Measurements from ENCODE around the gene MCUR1. TPM values are rescaled to one million over a fixed set of nuclear protein-coding genes. Genes with fewer than 3 reads are reported as not detected.

Gene MCUR1
- total and polyA plus RNA-seq, 2 of the 13 experiments (the other 11 are each of a cell fraction or from before 2014, with no cell fraction given), result 8.0 to 29.6 TPM

DNA sequence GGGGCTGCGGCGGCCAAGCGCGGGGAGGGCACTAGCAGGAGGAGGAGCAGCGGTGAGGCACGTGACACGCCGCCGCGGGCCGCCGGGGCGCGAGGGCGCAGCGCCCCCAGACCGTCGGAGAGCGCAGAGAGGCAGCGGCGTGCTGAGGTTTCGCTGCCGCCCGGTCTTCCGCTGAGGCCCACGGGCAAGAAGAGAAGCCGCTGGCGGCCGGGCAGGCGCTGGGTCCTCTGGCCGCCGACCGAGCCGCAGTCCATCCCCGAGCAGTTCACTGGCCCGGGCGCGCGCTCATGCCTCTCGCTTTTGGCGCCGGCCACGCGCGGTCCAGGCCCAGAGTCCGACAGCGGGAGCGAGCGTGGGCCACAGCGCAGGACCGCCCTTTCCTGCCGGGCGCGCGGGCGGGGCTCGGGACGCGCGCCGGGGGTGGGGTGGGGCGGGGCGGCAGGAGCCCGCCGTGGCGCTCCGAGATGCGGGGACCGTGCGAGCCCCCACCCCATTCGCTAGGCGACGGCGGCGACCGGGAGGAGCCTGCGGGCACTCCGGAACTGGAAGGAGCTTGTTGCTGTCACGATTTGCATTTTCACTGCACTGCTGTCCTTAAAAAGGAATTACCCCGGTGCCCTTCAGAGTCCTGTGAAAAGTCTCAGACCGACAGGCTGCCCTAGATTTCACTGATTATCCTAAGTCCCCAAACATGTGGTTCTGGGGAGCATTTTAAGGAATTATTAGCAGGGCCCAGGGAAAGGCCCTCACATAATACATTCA, at the start of gene MCUR1 (continued):
- TF ChIP-seq RNF2 (conservative IDR thresholded peaks at IDR 0.05; ENCODE audit: low read depth) (peak; percentile 97), SSRP1 (CRISPR knock-in tag; IDR thresholded peaks at IDR 0.05) (no peak), HOXD1 (CRISPR knock-in tag; IDR thresholded peaks at IDR 0.05) (no peak), ZSCAN30 (CRISPR knock-in tag; IDR thresholded peaks at IDR 0.05) (no peak), MIXL1 (CRISPR knock-in tag; IDR thresholded peaks at IDR 0.05) (no peak), SKI (IDR thresholded peaks at IDR 0.05; ENCODE audit: partially characterized antibody) (peak; percentile 72), DR1 (CRISPR knock-in tag; IDR thresholded peaks at IDR 0.05) (peak; percentile 19; the same call in 1 of the 2 replicates), ZNF569 (CRISPR knock-in tag; IDR thresholded peaks at IDR 0.05; ENCODE audit: borderline replicate concordance) (no peak; the same call in 1 of the 2 replicates), ZNF180 (CRISPR knock-in tag; IDR thresholded peaks at IDR 0.05; ENCODE audit: borderline replicate concordance, low read depth) (no peak), JUN (CRISPR knock-in tag; IDR thresholded peaks at IDR 0.05) (no peak), ZFY (CRISPR knock-in tag; IDR thresholded peaks at IDR 0.05) (peak; percentile 97), TSC22D2 (CRISPR knock-in tag; IDR thresholded peaks at IDR 0.05; ENCODE audit: borderline replicate concordance) (peak; percentile 94), ZNF879 (CRISPR knock-in tag; IDR thresholded peaks at IDR 0.05) (no peak; the same call in 1 of the 2 replicates), NFYB (CRISPR knock-in tag; IDR thresholded peaks at IDR 0.05) (peak; percentile 16), PCBP1 (IDR thresholded peaks at IDR 0.05; ENCODE audit: borderline replicate concordance, low read depth, low read length) (no peak), KDM1A (CRISPR knock-in tag; IDR thresholded peaks at IDR 0.05) (no peak), ZNF17 (CRISPR knock-in tag; IDR thresholded peaks at IDR 0.05) (no peak), EED (CRISPR knock-in tag; IDR thresholded peaks at IDR 0.05) (peak; percentile 91), RORA (CRISPR knock-in tag; IDR thresholded peaks at IDR 0.05) (no peak)
- TF ChIP-seq, protein P1, sequence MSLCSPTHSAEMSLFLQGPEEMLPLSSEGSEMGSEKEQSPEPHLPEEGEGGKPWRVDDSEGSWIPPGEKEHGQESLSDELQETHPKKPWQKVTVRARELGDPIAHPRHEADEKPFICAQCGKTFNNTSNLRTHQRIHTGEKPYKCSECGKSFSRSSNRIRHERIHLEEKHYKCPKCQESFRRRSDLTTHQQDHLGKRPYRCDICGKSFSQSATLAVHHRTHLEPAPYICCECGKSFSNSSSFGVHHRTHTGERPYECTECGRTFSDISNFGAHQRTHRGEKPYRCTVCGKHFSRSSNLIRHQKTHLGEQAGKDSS (CRISPR knock-in tag; IDR thresholded peaks at IDR 0.05; ENCODE audit: borderline replicate concordance, low read depth), result no peak; the same call in 1 of the 2 replicates
- TF ChIP-seq, protein P2, sequence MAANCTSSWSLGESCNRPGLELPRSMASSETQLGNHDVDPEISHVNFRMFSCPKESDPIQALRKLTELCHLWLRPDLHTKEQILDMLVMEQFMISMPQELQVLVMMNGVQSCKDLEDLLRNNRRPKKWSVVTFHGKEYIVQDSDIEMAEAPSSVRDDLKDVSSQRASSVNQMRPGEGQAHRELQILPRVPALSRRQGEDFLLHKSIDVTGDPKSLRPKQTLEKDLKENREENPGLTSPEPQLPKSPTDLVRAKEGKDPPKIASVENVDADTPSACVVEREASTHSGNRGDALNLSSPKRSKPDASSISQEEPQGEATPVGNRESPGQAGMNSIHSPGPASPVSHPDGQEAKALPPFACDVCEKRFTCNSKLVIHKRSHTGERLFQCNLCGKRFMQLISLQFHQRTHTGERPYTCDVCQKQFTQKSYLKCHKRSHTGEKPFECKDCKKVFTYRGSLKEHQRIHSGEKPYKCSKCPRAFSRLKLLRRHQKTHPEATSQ (CRISPR knock-in tag; IDR thresholded peaks at IDR 0.05; ENCODE audit: borderline replicate concordance), result peak; percentile 50; the same call in 1 of the 2 replicates
- TF ChIP-seq, protein P3, sequence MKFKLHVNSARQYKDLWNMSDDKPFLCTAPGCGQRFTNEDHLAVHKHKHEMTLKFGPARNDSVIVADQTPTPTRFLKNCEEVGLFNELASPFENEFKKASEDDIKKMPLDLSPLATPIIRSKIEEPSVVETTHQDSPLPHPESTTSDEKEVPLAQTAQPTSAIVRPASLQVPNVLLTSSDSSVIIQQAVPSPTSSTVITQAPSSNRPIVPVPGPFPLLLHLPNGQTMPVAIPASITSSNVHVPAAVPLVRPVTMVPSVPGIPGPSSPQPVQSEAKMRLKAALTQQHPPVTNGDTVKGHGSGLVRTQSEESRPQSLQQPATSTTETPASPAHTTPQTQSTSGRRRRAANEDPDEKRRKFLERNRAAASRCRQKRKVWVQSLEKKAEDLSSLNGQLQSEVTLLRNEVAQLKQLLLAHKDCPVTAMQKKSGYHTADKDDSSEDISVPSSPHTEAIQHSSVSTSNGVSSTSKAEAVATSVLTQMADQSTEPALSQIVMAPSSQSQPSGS (CRISPR knock-in tag; IDR thresholded peaks at IDR 0.05), result no peak
- TF ChIP-seq, protein P4, sequence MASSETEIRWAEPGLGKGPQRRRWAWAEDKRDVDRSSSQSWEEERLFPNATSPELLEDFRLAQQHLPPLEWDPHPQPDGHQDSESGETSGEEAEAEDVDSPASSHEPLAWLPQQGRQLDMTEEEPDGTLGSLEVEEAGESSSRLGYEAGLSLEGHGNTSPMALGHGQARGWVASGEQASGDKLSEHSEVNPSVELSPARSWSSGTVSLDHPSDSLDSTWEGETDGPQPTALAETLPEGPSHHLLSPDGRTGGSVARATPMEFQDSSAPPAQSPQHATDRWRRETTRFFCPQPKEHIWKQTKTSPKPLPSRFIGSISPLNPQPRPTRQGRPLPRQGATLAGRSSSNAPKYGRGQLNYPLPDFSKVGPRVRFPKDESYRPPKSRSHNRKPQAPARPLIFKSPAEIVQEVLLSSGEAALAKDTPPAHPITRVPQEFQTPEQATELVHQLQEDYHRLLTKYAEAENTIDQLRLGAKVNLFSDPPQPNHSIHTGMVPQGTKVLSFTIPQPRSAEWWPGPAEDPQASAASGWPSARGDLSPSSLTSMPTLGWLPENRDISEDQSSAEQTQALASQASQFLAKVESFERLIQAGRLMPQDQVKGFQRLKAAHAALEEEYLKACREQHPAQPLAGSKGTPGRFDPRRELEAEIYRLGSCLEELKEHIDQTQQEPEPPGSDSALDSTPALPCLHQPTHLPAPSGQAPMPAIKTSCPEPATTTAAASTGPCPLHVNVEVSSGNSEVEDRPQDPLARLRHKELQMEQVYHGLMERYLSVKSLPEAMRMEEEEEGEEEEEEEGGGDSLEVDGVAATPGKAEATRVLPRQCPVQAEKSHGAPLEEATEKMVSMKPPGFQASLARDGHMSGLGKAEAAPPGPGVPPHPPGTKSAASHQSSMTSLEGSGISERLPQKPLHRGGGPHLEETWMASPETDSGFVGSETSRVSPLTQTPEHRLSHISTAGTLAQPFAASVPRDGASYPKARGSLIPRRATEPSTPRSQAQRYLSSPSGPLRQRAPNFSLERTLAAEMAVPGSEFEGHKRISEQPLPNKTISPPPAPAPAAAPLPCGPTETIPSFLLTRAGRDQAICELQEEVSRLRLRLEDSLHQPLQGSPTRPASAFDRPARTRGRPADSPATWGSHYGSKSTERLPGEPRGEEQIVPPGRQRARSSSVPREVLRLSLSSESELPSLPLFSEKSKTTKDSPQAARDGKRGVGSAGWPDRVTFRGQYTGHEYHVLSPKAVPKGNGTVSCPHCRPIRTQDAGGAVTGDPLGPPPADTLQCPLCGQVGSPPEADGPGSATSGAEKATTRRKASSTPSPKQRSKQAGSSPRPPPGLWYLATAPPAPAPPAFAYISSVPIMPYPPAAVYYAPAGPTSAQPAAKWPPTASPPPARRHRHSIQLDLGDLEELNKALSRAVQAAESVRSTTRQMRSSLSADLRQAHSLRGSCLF (CRISPR knock-in tag; IDR thresholded peaks at IDR 0.05; ENCODE audit: borderline replicate concordance), result no peak

All from HepG2 (cell line).